HL-60 (cell line): Measurements from ENCODE around the gene NCF4.

Experiments used
- DNase-seq, 2 experiments: peaks; one replicate each; pipeline ENCODE4 v3.0.0-alpha.2; 2010 to 2020; ENCODE audit warnings: low read depth in 1 of 2, low spot score in 1 of 2
- H3K27ac ChIP-seq: fragments of 250-450 bp; sonication (Bioruptor Pico); replicated peaks from 2 replicates; pipeline ENCODE4 v1.5.1; 2020; ENCODE audit warnings: mild to moderate bottlenecking, moderate library complexity
- H3K27me3 ChIP-seq: fragments of 250-450 bp; sonication (Bioruptor Pico); 2 replicates; pipeline ENCODE4 v1.5.1; 2021; ENCODE audit warnings: mild to moderate bottlenecking, moderate library complexity; ENCODE audit not compliant: insufficient read depth, poor library complexity, severe bottlenecking
- H3K4me3 ChIP-seq: replicated peaks from 2 replicates; pipeline ENCODE4 v1.5.1; 2011; ENCODE audit warnings: mild to moderate bottlenecking, control low read depth, low read length; ENCODE audit not compliant: insufficient read depth
- GABPA ChIP-seq: IDR thresholded peaks from 2 replicates; pipeline ENCODE4 v1.6.1; 2012; ENCODE audit warnings: low read depth
- POLR2AphosphoS5 ChIP-seq: IDR thresholded peaks from 2 replicates; pipeline ENCODE4 v1.6.1; 2012; ENCODE audit warnings: low read depth
- REST ChIP-seq: IDR thresholded peaks from 2 replicates; pipeline ENCODE4 v1.6.1; 2012; ENCODE audit warnings: low read depth; ENCODE audit not compliant: insufficient replicate concordance
- SPI1 ChIP-seq: IDR thresholded peaks from 2 replicates; pipeline ENCODE4 v1.6.1; 2012; ENCODE audit warnings: low read depth, mild to moderate bottlenecking, borderline replicate concordance
- TF ChIP-seq, protein P1 (sequence below): IDR thresholded peaks from one replicate; pipeline ENCODE4 v1.5.1; 2011; ENCODE audit warnings: low read length, control low read depth, inconsistent platforms; ENCODE audit not compliant: insufficient read depth

Gene NCF4

GRCh38 chr22:36826262-36826661, 34.5 kb upstream of the NCF4 start:
- H3K27me3 ChIP-seq, result no peaks in the 10 kb centered on the region
- DNase-seq, result no peak
- H3K27ac ChIP-seq, result no peak overlapping the region
- no peak overlapping the region for H3K4me3 ChIP-seq
- TF ChIP-seq SPI1, result no peak
- TF ChIP-seq, protein P1, sequence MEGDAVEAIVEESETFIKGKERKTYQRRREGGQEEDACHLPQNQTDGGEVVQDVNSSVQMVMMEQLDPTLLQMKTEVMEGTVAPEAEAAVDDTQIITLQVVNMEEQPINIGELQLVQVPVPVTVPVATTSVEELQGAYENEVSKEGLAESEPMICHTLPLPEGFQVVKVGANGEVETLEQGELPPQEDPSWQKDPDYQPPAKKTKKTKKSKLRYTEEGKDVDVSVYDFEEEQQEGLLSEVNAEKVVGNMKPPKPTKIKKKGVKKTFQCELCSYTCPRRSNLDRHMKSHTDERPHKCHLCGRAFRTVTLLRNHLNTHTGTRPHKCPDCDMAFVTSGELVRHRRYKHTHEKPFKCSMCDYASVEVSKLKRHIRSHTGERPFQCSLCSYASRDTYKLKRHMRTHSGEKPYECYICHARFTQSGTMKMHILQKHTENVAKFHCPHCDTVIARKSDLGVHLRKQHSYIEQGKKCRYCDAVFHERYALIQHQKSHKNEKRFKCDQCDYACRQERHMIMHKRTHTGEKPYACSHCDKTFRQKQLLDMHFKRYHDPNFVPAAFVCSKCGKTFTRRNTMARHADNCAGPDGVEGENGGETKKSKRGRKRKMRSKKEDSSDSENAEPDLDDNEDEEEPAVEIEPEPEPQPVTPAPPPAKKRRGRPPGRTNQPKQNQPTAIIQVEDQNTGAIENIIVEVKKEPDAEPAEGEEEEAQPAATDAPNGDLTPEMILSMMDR, result no peak
- no peak for TF ChIP-seq REST
- no peak for TF ChIP-seq POLR2AphosphoS5
- no peak for TF ChIP-seq GABPA

DNA sequence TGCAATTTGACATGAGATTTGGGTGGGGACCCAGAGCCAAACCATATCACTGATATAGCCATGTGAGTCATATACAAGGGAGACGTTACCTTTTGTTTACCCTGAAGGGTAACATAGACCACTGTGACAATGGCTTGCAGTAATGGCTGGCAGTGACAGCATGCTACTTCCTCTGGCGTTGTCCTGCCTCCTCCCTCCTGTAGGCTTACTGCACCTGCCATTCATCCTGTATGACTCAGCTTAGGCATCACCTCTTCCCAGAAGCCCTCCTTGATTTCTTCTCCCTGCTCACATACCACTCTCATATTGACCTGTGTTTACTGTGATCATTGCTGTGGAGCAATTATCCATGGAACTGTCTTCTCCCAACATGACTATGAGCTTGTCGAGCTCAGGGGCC, 32.0 kb upstream of the NCF4 start:
- TF ChIP-seq GABPA, result no peak
- TF ChIP-seq, protein P1, result no peak
- no peak for TF ChIP-seq REST
- no peak for TF ChIP-seq SPI1
- TF ChIP-seq POLR2AphosphoS5, result no peak

DNA sequence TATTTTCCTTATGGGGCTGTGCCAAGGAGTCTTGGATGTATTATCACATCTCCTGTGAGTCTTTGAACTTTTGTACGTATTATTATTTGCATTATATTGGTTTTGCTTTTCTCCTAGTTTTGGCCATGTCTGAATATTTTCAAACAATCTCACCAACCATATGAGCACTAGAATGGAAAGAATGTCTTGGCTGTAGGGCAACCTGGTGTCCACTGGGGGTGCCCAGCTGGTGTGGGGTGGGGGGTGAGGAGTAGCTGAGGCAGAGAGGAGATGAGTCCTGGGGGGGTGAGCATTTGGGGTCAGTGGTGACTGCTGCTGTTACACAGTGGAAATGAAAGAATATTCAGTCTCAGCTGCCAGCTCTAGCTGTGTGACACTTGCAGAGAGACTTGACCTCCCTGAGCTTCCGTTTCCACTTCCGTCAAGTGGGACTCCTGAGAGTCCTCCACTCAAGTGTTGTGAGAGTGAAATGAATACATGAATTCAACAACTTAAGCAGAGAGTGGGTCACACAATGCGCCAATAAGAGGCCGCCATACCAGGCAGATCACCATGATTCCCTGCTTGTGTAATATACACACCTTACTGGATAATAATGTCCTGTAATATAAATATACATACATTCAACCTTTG, 31.3 kb upstream of the NCF4 start:
- Histone ChIP-seq H3K27me3 (no peaks in the 10 kb centered on the region), H3K4me3 (no peak overlapping the region), H3K27ac (no peak overlapping the region)
- DNase-seq, result no peak
- TF ChIP-seq, protein P1, result no peak
- TF ChIP-seq REST (no peak), GABPA (no peak), SPI1 (no peak), POLR2AphosphoS5 (no peak)

More for the DNA sequence above, 32.0 kb upstream of the NCF4 start:
- DNase-seq, result no peak
- no peaks in the 10 kb centered on the region for H3K27me3 ChIP-seq
- H3K4me3 ChIP-seq, result no peak overlapping the region
- H3K27ac ChIP-seq, result no peak overlapping the region
